Stimulated activated CD4-positive, alpha-beta T cell treated with anti-CD3 and anti-CD28 coated beads, Interleukin-1b, Interleukin-23, amount 100 ng/mL, for 4 hours (primary cell): ENCODE data around the gene PPT2.
A peak's percentile ranks its signal among the peaks of the same experiment; 100 is the strongest.
"Not testable (repeated sequence)": the region's sequence is repeated elsewhere in the genome, so short reads cannot be mapped to it uniquely, and the experiment has no call there.

ENCODE experiments used
- DNase-seq, 2 donors: peaks; one replicate each; pipeline ENCODE4 v3.0.0-alpha.2; 2020; ENCODE audit warnings: low read depth in 2 of 2

The PPT2 gene

DNA sequence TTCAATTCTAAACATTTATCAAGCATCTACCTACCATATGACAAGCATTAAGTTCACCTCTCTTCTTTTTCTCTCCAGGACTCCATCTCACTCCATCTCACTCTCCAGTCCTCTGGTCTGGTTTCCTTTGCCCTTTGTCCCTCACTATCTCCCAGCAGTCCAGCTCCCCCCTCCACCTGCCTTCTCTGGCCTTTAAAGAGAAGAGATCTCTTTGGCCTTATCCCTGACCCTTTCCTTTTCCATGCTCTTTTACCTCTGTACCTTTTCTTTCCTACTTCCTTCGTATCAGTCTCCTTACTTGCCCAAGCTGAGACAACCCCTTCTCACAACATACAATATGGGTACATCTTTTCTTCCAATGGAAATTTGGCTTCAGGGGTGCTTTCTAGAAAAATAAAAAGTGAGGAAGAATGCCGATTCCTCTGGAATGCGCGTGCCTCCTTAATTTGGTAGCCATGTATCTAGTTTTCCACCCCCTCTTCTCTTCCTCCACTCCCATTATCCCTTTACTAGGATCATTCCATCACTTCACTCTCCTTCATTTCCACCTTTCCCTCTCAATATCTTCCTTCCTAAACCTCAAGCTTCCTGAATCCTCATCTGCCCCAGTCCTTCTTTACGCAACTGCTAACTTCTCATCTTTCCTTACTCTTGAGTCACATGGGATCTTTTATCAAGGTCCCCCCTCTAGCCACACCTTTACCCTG, 22.7 kb downstream of the PPT2 start:
- no peak for DNase-seq

DNA sequence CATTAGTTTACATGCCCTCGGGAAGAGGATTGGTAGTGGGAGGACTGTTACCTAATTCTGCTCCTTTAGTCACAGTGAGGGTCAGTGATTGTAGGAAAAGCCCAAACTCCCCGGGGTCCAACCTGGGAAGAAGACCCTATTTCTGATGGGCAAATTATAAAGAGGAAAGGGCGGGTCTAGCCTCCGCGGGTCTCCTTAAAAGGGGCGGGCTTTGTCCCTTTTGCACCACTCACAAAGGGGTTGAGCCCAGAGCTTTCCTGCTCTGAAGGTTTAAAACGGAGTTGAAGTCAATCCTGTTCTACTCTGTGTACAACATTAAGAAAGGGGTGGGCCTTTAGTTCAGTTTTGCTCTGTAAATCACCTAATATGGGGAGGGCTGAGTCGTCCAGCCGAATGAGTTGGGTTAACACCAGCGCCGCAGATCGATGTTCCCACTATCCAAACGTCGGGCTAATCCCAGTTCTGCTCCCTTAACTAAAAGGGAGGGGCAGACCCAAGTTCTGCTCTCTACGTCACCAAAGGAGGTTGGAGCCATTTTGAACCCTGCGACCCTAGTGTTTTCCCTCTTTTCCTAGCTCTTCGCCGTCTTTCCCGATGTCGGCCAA, 23.3 kb downstream of the PPT2 start:
- no peak for DNase-seq

DNA sequence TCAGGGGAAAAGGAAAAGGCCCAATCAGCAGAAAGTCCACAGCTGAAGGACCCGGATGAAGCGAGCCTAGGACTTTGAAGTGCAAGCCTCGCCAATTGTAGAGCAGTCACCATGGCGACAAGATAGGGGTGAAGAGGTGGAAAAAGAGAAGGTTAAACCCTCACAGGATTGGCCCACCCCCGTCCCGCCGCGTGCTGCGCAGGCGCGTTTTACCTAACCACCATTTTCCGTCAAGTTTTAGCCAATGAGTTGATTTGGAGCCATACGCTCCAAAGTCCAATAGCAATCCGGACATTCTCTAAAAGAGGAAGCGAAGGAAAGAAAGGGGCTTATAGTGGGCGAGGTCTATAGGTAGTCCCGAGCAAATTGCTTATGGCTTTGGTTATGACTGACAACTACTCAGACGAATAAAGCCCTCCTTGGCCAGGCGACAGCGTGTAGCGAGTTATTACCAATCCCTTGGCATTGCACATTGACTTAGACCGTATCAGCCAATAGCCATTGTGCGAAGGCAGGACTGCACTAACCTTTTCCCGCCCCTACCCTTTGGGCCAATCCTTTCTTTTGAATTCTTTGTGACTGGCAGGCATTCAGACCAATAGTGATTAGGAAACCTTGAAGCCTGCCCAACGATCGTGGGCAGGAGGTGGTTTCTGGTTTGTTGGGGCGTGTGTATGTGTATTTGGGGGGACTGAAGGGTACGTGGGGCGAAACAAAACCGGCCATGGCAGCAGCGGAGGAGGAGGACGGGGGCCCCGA, 24.0 kb downstream of the PPT2 start, which contains the start of gene RNF5:
RNF5 (plus strand) TSS at position 618 of the 759 bp plus-strand sequence; CDS start at position 725, 107 bp downstream.
- peak; percentile 75 to 87 for DNase-seq

DNA sequence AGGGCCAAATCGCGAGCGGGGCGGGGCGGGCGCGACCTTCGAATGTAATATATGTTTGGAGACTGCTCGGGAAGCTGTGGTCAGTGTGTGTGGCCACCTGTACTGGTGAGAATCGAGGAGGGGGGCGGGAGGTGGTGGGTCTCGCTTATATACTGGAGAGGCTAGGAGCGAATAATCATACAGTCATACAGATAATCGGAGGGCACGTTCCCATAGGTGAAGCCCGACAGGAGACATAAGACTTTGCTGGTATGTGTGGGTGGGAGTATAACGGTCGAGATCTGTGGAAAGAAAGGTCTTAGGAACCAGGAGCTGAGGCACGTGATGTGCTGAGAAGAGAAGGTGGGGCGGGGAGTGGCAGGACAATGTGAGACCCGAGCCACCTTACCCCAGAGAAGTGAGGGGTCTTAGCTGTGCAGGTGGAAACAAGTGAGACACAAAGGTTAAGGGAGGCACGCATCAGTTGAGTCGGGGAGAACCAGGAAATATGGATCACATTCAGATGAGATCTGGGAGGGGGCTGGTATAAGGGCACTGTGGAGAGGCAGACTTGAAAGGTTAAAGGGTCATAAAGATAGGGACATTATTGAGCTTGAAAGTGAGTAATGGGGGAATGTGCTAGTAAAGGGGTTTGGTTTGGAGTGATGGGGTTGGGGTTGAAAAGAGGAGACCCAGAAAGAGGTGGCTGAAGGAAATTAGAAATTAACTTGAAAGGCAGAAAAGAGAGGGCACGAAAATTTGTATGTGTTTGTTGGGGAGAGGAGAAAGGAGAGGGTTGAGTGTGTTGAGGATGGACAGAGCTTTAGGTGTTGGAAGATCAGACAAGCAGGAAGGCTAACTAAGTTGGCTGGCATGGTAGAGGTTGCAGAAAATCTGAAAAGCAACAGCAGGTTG, 24.9 kb downstream of the PPT2 start:
- no peak for DNase-seq

DNA sequence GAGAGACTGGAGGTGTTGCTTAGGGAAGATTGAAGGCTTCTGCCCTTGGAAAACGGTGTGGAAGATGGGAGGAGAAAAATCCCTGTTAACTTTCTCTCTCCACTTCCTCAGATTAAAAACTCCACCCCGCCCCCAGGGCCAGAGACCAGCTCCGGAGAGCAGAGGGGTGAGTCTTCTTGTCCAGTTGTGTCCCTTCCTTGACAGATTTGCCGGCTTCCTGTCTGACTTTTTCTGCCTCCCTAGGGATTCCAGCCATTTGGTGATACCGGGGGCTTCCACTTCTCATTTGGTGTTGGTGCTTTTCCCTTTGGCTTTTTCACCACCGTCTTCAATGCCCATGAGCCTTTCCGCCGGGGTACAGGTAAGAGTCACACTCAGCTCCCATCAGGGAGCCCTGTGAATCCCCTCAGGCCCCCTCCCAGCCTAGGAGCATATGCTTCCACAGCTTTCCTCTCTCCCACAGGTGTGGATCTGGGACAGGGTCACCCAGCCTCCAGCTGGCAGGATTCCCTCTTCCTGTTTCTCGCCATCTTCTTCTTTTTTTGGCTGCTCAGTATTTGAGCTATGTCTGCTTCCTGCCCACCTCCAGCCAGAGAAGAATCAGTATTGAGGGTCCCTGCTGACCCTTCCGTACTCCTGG, 25.9 kb downstream of the PPT2 start:
- no peak for DNase-seq

DNA sequence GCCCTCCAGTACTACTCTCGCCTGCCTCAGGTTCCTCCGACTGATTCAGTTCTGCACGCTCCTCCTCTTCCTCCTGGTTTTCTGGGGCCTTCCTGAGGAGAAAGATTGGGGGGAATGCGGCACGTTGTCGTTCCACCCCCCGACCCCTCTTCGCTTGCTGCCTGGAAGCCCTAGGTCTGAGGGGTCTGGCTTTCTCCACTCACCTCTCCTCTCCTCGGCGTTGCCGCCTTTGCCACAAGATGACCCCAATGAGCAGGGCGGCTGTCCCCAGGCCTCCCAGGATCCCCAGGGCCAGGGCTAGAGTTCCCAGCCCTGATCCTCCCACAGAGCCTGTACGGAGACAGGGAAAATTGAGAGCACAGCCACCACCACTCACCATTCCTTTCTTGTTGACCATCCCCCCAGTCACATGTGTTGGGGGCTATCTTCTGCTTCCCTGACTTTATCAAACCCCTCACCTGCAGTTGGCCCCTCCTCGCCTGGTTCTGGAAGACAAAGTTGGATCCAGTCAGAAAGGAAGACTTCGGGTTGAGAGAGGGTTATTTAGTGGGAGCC, 27.3 kb downstream of the PPT2 start:
- DNase-seq = no peak

DNA sequence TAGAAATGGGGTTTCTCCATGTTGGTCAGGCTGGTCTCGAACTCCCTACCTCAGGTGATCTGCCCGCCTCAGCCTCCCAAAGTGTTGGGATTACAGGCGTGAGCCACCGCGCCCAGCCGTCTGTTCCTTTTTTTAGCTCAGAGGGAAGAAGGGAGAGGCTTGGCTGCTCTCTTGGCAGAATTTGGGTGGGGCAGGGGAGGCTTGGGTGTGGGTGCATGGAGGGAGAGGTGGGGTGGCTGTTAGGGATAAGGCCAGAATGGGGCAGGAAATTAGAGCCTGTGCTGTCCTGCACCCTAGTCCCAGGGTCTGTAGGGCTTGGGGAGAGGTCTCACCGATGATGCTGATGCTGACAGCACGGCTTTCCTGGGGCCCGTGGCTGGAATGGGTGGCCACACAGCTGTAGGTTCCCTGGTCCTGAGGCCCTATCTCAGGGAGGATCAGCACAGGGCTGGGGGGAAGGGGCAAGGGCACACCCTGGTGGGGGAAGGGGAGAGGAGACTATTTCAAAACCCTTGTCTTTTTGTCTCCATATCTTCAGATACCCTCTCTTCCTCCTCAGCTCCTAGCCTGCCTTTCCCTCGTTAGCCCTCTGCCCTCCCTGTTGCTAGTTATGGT, 28.1 kb downstream of the PPT2 start:
- no peak for DNase-seq

DNA sequence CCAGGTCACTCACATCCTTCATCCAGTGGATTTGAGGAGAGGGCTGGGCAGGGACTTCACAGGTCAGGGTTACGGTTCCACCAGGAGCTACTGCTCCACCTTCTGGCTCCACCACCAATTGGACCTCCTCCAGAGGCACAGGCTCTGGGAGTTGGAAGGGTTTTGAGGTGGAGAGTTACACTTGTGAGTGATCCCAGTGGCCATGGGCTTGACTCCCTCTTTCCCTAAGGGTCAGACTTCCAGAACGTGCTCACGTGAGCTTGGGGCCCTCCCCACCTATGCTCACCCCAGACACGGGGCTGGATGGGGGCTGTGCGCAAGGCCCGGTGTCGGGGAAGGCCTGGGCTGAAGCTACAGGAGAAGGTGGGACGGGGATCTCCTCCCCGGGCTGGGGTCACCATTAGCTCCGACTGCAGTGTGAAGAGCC, 28.6 kb downstream of the PPT2 start:
- no peak for DNase-seq

DNA sequence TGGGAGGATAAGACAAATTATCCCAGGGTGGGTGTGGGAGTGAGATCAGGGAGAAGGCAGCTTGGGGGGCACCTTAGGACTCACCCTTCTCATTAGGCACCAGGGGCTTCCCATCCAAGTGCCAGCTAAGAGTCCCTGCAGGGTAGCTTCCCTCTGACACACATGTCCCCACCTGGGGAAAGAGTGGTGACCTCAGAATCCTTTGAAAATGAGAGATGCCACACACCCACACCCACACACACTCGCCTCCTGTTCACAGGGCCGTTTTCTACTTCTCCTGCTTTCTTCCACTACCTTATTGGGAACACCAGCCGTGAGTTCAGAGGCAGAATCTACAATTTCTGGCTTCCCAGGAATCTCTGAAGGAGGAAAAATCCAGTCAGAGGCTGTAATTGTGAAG, 29.1 kb downstream of the PPT2 start:
- DNase-seq = no peak

DNA sequence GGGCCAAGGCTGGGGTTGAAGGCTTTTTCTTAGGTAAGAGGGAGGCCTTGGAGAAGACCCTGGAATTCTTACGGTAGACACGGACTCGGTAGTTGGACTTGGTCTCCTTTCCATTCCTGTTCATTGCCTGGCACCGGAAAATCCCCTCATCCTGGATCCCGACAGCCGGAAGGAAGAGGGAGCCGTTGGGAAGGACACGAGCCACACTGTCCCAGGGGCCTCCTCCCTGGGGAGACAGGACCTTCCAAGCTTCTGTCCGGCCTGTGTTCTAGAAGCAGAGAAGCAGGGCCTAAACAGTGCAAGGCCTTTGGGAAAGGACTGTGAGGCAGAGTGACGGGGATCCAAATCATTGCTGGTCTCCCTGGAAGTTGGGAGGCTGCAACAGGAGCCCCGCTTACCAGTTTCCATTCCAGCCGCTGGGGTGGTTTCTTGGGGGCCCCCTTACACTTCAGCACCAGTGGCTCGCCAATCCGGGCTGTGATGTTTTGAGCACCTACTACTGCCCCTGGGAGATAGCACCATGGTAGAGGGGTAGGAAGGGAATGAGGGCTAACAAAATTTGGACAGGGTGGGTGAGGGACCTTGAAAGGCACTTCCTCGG, 29.6 kb downstream of the PPT2 start:
- DNase-seq = no peak

DNA sequence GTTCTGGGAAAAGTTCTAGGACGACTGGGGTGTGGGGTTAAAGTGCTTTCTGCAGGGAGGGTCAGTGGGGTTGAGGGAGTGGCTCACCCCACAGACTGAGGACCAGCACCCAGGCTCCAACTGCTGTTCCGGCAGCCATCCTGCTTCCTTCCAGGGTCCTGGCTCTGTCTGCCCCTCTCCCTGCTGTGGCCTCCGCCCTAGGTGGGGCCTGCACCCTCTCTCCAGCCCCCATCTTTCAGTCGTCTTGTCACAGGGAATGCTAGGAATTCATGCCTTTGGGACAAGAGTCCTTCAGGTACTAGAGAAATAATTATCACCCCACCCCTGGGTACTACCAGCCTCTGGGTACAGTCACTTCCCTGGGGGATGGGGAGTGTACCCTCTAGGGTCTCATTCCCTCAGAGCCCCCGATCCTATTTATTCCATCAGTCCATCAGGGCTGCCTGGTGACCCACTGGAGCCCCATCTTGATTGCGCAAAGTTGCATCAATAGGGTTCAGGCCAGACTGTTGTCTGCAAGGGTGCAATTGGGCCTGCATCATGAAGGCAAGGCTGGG, 30.2 kb downstream of the PPT2 start, which contains the start of gene AGER:
AGER (minus strand) TSS at position 170 of the 557 bp plus-strand sequence; CDS start at position 139, 31 bp downstream.
- no peak for DNase-seq

DNA sequence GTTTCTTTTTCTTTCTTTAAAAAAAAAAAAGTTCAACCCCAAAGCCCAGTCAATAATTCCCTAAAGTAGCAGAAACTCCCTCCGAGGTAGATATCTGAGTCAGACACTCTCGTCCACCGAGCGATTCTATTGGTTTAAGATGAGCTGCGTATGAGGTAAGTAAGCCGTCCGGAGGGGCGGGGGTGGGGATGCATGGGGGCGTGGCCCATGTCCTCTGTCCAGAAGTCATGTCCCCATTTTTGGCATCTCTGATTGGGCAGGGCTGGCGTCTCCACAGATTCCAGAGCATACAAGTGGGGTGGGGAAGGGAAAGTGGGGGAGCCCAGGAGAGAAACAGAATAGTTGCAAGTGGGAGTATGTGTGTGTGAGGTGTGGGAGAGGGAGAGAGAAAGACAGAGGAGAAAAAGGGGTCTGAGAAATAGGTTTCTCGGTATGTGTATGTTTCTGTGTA, 31.8 kb downstream of the PPT2 start:
- peak in 1 of 2 donors; percentile 49 for DNase-seq

DNA sequence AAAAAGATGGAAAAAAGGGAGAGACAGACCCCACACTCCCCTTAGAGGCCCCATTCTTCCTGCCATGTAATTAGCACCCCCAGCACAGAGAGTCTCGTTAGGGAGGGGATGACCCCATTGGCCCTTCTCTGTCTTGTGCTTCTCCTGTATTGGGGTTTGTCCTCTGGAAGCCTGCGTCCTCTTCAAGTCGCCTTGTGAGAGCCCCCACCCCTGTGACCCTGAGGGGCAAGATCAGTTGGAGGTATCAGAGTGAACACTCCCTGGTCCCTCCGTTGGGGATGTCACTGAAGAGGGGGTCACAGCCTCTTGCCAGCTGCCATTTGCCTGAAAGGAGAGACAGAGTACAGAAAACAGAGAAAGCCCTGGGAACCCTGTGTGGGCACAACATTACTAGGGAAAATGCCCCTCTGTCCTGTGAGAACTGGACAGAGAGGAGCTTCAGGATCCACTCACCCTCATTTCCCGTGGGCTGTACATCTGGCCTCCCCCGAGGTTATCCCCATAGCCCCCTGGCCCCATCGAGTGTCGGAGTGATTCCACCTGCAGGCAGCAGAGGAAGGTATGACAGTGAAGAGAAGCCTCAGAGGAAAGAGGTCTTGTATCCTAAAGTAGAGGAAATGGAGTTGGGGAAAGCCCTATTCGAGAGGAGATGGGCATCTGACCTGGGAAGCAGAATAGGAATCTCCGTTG, 32.4 kb downstream of the PPT2 start:
- not testable (repeated sequence) for DNase-seq

DNA sequence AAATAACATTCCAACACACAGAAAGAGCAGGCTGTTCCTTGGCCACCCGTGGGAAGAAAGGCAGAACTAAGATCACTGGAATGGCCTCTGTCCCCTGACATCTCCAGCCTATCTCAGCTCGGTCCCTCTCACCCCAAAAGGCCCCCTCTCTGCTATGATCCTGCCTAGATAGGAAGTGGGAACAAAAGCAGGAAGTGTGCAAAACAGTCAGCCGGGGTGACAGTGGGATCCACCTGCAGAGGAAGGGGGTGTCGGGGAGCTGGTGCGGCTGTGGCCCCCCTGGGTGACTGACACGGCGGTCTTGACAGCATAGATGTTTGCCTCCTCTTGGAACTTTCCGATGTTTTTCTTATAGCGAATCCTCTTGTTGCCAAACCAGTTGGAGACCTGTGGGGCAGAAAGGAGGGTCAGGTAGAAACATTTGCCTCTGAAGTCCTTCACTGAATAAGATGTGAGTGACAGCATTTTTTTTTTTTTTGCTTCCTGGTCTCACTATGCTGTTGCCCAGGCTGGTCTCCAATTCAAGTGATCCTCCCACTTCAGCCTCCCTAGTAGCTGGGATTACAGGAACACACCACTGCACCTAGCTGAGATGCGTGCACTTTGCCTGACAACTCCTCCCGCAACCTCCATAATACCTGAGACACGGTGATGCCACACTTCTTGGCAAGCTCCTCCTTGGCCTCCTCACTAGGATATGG, 33.2 kb downstream of the PPT2 start:
- DNase-seq = no peak

DNA sequence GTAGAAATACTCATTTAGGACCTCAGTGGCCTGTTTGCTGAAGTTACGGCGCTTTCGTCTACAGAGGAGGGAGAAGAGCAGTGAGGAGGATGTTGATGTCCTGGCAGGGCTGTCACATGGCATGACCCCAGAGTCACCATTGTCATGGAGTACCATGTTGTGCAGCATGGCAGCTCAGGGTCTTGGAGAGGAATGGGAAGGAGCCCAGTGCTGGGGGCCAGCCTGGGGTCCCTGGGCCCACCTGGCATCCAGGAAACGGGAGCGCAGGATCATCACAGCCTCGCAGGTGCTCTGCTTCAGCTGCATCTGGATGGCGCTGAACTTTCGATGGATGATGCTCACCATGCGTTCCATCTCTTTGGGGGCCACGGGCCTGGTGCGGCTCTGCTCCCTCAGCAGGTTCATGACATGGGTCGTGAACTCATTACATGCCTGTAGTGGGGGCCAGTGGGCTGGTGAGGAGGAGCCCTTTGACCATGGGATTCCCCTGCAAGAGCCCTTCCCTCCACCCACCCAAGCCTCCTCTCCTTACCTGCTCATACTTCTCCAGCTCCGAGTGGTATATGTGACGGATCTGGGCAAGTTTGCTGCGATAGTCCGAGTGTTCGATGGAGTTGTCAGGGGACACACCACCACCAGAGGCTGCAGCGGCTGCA, 33.9 kb downstream of the PPT2 start:
- DNase-seq = not testable (repeated sequence)

DNA sequence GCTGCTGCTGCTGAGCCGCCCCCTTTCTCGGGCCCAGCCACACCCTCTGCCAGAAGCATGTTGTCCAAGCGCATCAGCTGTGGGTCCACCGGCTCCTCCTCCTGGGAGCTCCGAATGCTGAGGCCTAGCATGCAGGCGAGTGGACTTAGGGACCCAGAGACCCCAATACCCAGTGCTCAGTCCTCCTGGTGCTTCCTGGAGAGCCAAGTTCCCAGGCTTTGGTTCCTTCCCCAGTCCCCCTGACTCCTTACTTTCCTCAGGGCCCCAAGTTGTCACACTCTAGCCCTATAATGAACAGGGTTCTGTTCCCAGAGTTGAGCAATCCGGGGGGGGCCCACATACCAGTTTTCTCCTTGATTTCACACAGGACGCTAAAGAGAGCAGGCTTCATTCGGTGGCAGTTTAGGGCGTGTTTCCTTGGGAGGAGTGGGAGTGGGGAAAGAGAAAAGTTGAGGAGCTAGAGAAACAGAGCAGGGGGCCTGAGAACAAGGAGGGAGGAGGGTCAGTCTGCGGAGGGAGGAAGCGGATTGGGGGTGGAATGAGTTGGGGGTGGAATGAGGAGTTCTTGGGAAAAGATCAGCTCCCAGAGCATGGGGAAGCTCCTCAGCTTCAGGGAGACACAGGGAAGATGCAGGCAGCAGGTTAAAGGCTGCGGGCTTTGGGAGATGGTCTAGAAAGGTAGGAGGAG, 34.6 kb downstream of the PPT2 start:
- no peak for DNase-seq

DNA sequence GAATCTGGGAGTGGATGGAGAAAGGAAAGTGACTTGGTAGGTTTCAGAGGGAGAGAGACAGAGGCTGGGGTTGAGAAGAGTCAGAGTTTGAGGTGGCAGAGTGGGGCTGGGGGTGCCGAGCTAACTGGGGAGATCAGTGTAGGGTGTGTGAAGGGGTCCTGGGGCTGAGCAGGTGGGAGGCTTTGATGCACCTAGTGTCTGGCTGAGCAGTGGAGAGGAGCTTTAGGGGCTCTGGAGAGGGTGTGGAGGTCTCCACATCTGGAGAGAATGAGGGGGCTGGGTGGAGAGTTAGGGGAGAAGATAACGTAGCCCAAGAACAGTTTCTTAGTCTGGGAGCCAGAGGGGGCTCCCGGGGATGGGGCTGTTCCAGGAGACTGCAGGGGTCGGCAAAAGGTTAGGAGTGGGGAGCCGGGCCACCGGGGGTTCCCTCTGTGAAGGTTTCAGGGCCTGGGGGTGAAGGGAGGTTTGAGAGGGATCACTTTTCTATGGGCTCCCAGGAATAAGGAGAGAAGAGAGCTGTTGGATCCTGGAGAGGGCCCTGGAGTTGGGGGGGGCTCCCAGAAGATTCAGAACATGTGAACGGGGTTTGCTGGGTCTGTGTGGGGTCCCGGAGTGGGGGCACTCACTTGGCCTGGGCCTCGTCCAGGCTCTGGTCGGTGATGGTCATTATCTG, 35.3 kb downstream of the PPT2 start:
- no peak for DNase-seq
